HG02571 (cell line): ENCODE results near the gene OTC.

Source experiments
- ATAC-seq: cut with Tn5 transposase; IDR thresholded peaks from one replicate; pipeline ENCODE4 v1.9.1; 2021; ENCODE audit warnings: mild to moderate bottlenecking, moderate library complexity; ENCODE audit not compliant: unreplicated experiment

Gene OTC

DNA sequence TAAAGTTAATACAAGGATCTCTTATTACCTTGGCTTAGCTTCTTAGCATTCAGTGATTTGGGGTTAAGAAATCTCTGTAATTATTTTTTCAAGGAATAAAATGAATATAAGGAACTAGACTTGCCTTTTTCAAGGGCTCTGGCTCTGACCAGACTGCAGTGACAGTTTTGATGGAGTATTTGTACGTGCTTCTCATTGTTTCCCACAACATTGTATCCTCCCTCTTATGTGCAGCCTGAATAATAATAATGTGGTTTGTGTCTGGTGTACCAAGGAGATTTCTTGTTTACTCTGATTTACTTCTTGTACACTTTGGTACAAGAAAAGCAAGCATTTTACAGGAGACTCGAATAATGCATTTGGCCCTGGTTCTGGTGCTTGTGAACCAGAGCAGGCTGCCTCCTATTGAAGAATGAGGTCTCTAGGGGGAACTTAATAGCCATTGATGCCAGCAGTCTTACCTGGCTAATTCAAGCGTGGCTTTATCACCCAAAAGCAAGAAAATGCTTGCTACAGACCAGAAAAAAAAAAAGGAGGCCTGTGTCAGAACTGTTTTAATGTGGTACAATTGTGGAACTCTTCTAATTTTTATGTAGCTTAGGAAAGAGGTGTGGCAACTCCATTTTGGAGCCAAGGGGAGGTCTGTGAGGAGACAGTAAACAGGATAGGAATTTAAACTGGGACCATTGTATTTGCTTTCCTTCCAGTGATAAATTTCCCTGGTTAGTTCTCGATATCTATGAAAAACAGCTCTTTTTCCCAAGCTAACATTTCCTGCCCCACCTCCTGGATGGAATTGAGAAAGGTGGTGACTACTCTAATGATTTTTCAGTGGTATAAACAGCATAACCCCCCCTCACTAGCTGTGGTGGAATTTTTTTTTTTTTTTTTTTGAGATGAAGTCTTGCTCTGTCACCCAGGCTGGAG, 5.6 kb downstream of the OTC start:
- ATAC-seq: no peak

DNA sequence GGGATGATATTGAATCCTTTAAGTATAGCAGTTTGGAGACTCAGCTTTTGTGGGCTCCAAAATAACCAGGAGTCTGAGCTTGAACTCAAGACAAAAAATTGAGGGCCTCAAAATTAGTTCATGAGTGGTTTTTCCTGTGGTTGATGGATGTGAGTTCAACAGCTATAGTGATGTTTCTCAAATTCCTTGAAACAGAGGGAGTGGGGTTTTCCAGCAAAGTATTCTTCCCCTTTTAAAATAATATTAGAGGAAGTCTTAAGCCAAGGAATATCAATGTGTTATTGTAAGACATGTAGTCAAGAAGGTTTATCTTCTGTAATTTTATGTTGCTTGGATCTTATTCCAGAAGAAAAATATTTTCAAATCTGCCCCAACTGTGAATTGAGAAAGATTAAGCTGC, 10.6 kb downstream of the OTC start:
- no peak for ATAC-seq

GRCh38 chrX:38365954-38366353, 13.6 kb downstream of the OTC start:
- no peak for ATAC-seq

DNA sequence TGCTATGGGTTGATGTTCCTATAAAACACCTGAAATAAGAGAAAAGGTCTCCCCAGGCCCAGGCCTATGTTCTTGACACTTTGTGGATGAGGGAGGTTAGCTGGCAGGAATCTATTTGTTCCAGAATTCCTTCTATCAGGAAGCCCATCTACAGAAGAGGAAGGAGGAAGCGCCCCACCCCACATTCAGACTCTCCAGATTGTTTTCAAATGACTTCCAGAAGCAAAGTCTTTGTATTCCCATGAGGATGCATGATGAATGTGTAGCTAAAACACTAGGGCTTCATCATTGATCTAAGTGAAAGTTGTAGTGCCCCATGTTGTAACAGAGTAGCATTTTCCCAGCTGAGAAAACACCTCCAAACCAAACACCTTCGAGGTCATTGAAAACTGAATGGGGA, 16.4 kb downstream of the OTC start:
- ATAC-seq: no peak

DNA sequence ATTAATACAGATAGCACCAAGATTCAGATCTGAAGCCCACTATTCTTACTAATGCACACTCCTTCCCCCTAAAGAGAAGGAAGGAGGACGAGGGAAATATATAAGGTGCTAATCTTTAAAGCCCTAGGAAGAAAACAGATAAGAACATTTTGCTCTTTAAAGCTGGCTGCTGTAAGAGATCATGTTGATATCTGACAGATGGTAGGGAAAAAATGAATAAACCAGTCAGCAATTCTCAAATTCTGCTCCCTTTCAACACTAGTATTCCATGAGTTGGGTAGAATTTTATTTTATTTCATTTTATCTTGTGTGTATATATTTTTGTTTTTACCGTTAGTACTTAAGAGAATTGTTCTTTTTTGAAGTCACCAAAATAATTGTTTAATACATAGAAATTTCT, 19.2 kb downstream of the OTC start:
- ATAC-seq: no peak

DNA sequence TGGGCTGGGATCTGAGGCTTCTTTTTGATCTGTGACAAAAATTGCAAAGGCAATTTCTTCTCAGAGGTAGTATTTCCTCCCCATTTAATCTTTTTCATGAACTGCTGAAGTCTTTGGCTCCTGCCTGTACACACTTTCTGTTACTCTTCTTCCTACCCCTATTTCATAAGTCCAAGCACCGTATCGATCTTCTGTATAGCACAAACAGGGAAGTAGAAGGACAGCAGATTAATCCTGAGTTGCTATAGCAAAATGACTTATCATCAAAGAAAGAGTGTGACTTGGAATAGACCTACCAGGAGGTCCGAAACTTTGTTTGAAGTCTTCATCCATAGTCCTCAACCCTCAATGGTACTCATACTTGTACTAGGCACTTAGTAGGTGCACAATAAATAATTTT, 22.0 kb downstream of the OTC start:
- ATAC-seq: no peak

GRCh38 chrX:38375891-38376290, 23.5 kb downstream of the OTC start:
- ATAC-seq: no peak

DNA sequence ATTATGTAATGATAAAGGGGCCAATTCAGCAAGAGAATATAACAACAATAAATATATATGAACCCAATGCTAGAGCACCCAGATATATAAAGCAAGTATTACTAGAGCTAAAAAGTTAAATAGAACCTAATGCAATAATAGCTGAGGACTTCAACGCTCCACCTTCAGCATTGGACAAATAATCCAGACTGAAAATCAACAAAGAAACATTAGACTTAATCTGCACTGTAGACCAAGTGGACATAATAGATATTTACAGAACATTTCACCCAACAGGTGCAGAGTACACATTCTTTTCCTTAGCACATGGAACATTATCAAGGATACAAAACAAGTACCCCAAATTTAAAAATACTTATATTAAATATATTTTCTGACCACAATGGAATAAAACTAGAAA, 24.3 kb downstream of the OTC start:
- ATAC-seq: no peak

DNA sequence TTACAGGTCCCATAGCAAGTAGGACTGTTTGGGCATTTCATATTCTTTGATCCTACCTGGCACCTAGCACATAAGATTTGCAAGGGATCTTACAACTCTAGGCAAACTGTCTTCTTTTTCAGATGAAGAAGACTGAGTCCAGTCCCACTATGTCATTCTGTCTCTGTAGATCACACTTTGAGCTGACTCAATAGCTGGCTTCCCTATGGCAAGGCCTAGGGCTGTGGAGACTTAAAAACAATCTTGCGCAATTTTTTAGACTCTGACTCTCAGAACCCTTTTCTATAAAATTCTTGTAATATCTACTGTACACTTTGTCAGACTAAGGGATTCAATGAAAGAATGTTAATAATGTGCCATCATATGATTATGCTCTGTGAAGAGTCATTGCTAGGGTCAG, 26.7 kb downstream of the OTC start:
- ATAC-seq: no peak

DNA sequence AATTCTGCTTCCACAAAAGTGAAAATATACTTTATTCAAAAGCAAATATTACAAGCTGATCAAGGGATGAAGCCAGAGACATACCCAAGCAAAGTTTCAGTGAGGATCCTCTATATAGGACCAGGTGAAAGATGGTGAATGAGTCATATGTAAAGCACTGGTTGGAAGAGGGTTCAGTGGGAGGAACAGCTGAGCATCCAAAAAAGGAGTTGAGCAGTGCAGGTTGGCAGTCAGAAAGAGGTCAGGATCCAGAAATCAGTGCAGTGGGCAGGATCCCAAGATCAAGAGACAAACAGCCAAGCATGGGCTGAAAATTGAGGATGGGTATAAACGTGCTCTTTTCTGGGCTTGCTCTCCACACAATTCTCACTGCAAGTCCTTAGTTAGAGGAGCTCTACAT, 30.3 kb downstream of the OTC start:
- ATAC-seq: no peak

- no peak for ATAC-seq
These were observed 48.0 kb downstream of the OTC start for GRCh38 chrX:38400389-38400910.

DNA sequence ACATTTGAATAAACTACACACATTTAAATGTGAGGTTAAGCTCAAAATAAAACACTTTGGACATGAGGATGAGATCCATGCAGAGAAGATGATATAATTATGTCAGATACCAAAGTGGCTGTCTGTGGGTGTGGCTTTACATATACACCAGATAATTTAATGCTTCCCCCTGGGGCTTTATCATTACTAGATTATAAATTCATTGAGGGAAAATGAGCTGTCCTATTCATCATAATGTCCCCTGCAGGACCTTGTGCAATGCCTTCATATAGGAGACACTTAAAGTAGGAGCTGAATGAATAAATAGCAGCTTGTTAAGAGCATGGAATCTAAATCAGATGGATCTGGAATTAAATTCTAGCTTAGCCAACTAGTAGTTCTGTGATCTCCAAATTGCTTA, 49.7 kb downstream of the OTC start:
- ATAC-seq: no peak

- ATAC-seq: no peak
These were observed 51.4 kb downstream of the OTC start for GRCh38 chrX:38403834-38404233.

- ATAC-seq: no peak
These were observed 54.7 kb downstream of the OTC start for GRCh38 chrX:38407126-38407525.

GRCh38 chrX:38409289-38409688, 56.9 kb downstream of the OTC start:
- ATAC-seq: no peak

DNA sequence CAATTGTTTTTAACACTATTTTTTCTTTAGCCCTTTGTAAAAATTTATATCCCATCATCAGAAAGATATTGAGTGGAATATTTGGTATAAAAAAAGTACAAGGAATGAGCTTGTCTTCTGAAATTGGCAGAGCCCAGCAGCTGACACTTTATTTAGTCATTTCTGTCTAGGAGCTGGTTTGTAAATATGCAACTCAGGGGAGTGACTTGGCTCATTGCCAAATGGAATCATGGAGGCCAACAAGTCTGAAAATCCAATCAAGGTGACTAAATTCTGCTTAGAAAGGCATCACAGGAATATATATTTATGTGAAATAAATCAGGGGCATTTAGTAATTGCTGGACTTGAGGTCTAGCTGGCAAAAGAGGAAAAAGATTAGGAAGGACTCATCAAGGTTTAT, 74.4 kb downstream of the OTC start:
- no peak for ATAC-seq

DNA sequence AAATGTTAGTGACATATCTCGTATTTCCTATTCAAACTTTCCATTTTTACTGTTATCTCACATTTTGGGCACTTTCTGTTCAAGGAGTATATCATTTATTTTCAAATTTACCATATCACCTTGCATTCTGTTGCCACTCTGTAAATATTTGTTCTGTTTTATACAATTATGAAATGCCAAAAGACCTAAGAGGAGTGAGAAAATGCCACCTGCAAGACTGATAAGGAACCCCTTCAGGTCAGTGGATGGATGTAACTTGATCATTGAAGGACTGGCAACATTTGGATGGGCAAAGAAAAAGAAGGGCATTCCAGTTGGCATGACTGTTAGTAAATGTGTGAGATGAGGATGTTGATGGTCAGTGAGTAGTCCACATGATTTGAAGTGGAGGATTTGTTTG, 79.1 kb downstream of the OTC start:
- ATAC-seq: no peak

DNA sequence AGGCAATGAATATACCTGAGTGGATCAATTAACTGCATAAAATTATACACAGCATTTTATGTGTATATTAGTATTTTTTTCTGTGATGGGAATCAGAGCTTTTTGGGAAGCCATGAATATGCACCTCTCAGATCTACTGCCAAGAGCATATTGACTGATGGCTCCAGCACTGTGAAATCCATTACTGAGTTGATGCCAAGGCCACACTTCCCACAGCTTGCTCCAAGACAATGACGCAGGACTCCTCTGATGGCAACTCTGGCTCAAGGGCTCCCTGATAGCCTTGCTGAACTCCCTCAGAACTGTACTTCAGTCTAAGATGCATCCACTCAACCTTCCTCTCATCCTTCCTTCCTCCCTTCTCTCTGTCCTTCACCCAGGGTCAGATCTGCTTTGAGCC, 82.7 kb downstream of the OTC start:
- ATAC-seq: no peak

GRCh38 chrX:38437093-38437492, 84.7 kb downstream of the OTC start:
- ATAC-seq: no peak

DNA sequence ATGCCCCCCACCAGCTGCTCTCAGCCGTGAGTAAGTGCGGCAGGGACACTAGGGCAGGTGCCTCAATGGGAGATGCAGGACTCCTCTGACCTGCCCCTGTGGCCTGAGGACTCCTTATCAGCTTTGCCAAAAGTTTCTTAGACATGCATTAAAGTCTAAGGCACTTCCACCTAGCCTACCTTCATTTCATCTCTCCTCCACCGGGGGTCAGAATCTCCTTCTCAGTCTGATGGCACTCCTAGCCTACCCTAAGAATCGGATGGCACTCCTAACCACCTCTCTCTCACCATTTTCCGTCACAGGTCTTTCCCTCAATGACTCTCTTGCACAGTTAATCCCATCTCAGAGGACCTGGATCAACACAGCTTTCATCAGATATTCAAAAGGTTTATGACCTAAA, 85.9 kb downstream of the OTC start:
- ATAC-seq: no peak

- no peak for ATAC-seq
These were observed 100.2 kb downstream of the OTC start for GRCh38 chrX:38452603-38453002.

GRCh38 chrX:38458071-38458470, 105.7 kb downstream of the OTC start:
- no peak for ATAC-seq

DNA sequence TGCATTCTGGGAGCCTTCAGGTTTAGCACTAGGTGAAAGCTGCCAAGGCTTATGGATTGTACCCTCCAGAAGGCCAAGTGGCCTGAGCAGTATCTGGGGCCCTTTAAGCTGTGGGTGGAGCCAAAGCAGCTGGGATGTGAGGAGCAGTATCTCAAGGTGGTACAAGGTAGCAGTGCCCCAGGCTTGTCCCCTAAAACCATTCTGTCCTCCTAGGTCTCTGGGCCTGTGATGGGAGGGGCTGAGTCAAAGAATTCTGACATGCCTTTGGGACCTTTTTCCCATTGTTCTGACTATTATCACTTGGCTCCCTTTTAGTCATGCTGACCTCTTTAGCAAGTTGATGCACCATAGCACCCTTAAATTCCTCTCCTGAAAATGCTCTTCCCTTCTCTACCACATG, 109.9 kb downstream of the OTC start:
- no peak for ATAC-seq
